Measurements from ENCODE around the gene GNAI3. TPM values are rescaled to one million over a fixed set of nuclear protein-coding genes. Genes with fewer than 3 reads are reported as not detected.
A peak's percentile ranks its signal among the peaks of the same experiment; 100 is the strongest.

GNAI3 gene
- total and polyA plus RNA-seq, 2 of the 13 experiments (the other 11 are each of a cell fraction or from before 2014, with no cell fraction given), result 4.3 to 9.0 TPM

DNA sequence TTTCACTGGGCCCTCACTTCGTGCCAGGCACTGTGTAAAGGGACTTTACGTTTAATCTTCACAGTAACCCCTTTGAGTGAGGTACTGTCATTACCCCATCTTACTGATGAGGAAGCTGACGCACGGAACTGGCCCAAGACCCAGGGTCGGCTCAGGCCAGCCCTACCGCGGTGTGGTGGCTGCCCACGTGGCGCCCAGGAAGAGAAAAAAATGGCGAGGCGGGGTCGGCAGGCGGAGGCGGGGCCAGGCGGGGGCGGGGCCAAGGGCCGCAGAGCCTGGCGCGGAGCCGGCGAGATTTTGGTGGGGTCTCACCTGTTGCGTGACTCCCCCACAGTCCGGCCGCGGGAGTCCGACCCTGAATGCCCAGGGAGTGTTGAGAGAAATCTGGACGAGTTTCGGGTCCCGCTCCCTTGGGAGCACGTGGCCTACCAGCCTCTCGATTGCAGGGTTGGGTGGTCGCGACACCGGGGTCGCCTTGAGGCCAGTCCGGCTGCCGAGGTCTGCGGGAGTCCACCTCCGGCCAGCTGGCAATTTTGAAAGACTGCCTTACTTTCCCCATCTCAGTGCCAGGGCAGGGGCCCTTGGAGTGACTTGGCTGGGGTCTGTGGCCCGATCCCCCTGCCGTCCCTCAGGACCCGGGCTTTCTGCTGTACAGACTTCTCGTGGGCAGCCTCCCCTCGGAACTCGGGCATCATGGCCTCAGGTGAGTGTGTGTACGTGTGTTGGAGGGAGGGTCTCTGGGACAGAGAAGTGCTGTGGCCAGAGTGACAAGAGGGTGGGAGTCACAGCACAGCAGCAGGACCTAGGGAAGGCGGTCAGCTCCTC lies 71.4 kb downstream of the GNAI3 start, which contains the start of the genes AMPD2 and GNAT2 (continued):
- TF ChIP-seq IKZF4 (CRISPR knock-in tag; IDR thresholded peaks at IDR 0.05; ENCODE audit: borderline replicate concordance, low read depth, not compliant biosample characterization), result no peak
- TF ChIP-seq PLSCR1 (CRISPR knock-in tag; IDR thresholded peaks at IDR 0.05; ENCODE audit: borderline replicate concordance), result no peak
- no peak for TF ChIP-seq DPF2 (CRISPR knock-in tag; IDR thresholded peaks at IDR 0.05; ENCODE audit: borderline replicate concordance, low read depth)
- TF ChIP-seq NKX3-1 (CRISPR knock-in tag; IDR thresholded peaks at IDR 0.05), result no peak
- TF ChIP-seq ZNF256 (CRISPR knock-in tag; conservative IDR thresholded peaks at IDR 0.05), result 0 out of 2 replicates have a peak, but pooled peaks have one; percentile 59
- 0 out of 4 replicates have a peak, but pooled peaks of 1 of the 2 experiments have one; percentile 16 for TF ChIP-seq ATF4 (CRISPR knock-in tag; IDR thresholded peaks at IDR 0.05)
- no peak for TF ChIP-seq RFX1 (IDR thresholded peaks at IDR 0.05)
- 0 out of 2 replicates have a peak, but pooled peaks have one; percentile 50 for TF ChIP-seq ZNF30 (CRISPR knock-in tag; IDR thresholded peaks at IDR 0.05)
- no peak; the same call in 1 of the 2 replicates for TF ChIP-seq ZNF674 (CRISPR knock-in tag; IDR thresholded peaks at IDR 0.05; ENCODE audit: low read depth)
- TF ChIP-seq, protein P1, sequence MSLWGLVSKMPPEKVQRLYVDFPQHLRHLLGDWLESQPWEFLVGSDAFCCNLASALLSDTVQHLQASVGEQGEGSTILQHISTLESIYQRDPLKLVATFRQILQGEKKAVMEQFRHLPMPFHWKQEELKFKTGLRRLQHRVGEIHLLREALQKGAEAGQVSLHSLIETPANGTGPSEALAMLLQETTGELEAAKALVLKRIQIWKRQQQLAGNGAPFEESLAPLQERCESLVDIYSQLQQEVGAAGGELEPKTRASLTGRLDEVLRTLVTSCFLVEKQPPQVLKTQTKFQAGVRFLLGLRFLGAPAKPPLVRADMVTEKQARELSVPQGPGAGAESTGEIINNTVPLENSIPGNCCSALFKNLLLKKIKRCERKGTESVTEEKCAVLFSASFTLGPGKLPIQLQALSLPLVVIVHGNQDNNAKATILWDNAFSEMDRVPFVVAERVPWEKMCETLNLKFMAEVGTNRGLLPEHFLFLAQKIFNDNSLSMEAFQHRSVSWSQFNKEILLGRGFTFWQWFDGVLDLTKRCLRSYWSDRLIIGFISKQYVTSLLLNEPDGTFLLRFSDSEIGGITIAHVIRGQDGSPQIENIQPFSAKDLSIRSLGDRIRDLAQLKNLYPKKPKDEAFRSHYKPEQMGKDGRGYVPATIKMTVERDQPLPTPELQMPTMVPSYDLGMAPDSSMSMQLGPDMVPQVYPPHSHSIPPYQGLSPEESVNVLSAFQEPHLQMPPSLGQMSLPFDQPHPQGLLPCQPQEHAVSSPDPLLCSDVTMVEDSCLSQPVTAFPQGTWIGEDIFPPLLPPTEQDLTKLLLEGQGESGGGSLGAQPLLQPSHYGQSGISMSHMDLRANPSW (CRISPR knock-in tag; IDR thresholded peaks at IDR 0.05; ENCODE audit: borderline replicate concordance), result no peak
- no peak for TF ChIP-seq ZNF441 (CRISPR knock-in tag; IDR thresholded peaks at IDR 0.05; ENCODE audit: borderline replicate concordance)
- TF ChIP-seq ARNT (IDR thresholded peaks at IDR 0.05), result no peak
- TF ChIP-seq, protein P2, sequence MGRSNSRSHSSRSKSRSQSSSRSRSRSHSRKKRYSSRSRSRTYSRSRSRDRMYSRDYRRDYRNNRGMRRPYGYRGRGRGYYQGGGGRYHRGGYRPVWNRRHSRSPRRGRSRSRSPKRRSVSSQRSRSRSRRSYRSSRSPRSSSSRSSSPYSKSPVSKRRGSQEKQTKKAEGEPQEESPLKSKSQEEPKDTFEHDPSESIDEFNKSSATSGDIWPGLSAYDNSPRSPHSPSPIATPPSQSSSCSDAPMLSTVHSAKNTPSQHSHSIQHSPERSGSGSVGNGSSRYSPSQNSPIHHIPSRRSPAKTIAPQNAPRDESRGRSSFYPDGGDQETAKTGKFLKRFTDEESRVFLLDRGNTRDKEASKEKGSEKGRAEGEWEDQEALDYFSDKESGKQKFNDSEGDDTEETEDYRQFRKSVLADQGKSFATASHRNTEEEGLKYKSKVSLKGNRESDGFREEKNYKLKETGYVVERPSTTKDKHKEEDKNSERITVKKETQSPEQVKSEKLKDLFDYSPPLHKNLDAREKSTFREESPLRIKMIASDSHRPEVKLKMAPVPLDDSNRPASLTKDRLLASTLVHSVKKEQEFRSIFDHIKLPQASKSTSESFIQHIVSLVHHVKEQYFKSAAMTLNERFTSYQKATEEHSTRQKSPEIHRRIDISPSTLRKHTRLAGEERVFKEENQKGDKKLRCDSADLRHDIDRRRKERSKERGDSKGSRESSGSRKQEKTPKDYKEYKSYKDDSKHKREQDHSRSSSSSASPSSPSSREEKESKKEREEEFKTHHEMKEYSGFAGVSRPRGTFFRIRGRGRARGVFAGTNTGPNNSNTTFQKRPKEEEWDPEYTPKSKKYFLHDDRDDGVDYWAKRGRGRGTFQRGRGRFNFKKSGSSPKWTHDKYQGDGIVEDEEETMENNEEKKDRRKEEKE (IDR thresholded peaks at IDR 0.05), result no peak
- TF ChIP-seq IRX3 (CRISPR knock-in tag; IDR thresholded peaks at IDR 0.05; ENCODE audit: borderline replicate concordance, low read depth), result no peak; the same call in 1 of the 2 replicates
- TF ChIP-seq MAFK (conservative IDR thresholded peaks at IDR 0.05 in 1 of 2, IDR thresholded peaks at IDR 0.05 in 1 of 2; ENCODE audit: low read length in 2 of 2), result no peak
- TF ChIP-seq BRCA1 (CRISPR knock-in tag; IDR thresholded peaks at IDR 0.05), result no peak
- TF ChIP-seq, protein P3, sequence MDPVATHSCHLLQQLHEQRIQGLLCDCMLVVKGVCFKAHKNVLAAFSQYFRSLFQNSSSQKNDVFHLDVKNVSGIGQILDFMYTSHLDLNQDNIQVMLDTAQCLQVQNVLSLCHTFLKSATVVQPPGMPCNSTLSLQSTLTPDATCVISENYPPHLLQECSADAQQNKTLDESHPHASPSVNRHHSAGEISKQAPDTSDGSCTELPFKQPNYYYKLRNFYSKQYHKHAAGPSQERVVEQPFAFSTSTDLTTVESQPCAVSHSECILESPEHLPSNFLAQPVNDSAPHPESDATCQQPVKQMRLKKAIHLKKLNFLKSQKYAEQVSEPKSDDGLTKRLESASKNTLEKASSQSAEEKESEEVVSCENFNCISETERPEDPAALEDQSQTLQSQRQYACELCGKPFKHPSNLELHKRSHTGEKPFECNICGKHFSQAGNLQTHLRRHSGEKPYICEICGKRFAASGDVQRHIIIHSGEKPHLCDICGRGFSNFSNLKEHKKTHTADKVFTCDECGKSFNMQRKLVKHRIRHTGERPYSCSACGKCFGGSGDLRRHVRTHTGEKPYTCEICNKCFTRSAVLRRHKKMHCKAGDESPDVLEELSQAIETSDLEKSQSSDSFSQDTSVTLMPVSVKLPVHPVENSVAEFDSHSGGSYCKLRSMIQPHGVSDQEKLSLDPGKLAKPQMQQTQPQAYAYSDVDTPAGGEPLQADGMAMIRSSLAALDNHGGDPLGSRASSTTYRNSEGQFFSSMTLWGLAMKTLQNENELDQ (CRISPR knock-in tag; IDR thresholded peaks at IDR 0.05; ENCODE audit: borderline replicate concordance), result no peak
- TF ChIP-seq ZNF761 (CRISPR knock-in tag; conservative IDR thresholded peaks at IDR 0.05), result no peak
